Inflammatory macrophage treated with lipopolysaccharide for 4 hours (primary cell): Measurements from ENCODE around the gene NPC2.
"Not testable (repeated sequence)": the region's sequence is repeated elsewhere in the genome, so short reads cannot be mapped to it uniquely, and the experiment has no call there.

Experiments
- DNase-seq: peaks from one replicate; pipeline ENCODE4 v3.0.0-alpha.2; 2020

Gene NPC2

DNA sequence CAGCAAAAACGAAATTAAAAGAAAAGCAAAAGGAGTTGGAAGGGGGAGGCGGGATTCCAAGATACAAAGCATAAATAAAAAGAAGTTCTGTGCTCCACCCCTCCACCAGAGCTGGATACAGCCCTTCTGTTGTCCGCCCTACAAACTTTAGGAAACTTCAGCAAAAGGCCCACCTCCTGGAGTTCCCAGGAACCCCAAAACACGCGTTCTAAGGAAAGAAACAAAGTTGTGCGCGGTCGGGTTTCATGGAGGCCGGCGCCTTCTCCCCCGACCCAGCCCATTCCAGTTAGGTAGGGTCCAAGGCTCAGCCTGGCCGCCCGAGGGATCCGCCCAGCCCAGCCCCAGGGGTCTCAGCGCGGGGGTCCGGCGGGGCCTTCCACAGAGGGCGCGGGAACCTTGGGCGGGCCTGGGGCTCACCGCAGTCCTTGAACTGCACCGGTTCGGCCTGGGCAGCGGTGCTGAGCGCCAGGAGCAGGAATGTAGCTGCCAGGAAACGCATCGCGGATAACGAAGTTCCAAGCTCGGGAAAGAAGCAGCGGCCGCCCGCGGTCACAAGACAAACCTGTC, at the start of gene NPC2:
TSS of gene NPC2 (minus strand) at position 530 of the 567 bp plus-strand sequence. CDS start at position 499, 31 bp downstream.
- no peak for DNase-seq

DNA sequence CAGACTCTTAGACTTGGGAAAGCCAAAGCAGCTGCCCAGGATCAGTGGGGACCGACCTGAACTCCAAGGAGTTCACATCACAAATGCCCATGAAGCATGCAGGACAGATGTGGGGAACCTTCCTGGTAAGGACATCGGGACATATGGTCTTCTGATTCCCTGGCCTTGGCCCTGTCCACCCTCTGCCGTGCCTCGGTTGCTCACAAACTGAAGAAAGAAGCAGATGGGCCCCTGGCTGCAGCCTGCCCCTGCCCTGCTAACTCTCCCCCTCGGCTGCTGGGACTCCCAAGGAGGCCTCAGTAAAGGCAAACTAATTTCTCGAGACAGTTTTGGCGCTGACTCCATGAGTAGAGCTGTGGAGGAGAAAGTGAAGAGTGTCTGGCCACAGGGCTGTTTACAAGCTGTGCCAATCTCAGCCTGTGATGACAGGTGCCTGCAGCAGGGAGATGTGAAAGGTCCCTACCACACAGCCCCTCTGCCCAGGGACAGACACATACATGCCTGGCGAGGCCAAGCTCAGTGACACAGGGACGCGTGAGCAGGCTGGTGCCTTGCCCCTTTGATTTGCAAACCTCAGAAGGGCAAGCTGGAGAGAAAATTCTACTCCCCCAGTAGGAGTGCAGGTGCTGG, 49.1 kb upstream of the NPC2 start:
- DNase-seq: no peak

DNA sequence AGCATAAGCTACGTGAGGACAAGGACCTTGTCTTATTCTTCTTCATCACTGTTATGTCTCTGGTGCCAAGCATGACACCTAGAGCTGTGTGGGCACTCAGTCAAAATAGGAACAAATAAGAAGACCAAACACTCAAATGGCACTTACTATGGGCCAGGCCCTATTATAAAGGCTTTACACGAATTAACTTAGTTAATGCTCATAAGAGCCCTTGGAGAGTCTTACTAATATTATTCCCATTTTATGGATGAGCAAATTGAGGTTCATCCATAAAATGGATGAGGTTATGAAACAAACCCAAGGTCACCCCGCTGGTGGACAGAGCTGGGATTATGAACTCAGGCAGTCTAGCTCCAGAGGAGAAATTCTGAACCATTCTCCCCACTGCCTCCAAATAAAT, 48.1 kb upstream of the NPC2 start:
- DNase-seq: no peak

DNA sequence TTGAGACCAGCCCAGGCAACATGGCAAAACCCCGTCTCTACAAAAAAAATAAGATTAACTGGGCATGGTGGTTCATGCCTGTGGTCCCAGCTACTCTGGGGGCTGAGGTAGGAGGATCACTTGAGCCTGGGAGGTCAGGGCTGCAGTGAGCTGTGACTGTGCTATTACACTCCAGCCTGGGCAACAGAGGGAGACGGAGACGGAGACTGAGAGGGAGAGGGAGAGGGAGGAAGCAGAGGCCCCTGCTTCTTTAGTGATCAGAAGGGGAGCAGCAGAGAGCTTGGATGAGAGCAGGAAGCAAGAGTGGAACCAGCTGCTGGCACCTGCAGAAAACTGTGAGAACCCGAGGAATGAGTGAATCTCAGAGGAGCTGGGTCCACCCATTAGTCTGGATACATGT, 46.4 kb upstream of the NPC2 start:
- no peak for DNase-seq

DNA sequence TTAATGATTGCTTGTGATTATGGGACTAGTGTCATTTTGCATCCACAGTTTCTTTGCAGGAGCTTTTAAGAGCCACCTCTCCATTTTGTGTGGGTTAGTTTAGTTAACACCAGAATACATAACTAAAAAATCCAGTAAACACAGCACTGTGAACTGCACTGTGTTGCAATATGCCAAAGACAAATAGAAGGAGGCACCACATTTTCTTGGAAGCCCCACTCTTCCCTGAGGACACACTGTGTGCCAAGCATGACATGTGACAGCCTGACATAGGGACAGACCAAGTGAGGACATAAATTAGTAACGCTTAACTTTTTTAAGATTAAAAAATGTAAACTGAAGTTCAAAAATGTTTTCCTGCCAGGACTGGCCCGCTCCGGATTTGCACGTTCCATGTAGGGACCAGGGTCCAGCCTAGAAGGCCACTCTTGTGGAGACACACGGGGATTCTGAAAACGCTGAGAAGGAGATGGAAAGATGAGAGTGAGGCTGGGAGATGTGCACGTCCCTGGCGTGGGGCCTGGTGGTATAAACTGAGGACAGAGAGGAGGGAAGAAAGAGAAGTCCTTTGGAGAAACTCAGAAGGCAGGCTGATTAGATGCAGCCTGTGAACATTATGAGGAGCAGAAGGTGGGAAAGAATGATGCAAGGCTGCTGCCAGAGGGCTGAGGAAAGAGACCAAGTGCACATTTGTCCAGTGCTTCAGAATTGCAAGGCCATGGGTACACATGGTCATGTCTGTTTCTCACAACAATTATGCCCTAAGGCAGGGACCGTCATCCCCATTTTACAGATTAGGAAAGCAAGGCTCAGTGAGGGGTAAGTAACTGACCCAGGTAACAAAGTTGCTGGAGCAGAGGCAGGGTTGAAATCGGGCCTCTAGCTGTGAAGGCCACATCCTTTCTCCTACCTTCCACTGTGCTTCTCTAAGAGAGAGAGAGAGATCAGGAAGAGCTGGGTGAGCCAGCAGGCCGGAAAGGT, 45.6 kb upstream of the NPC2 start:
- no peak for DNase-seq

DNA sequence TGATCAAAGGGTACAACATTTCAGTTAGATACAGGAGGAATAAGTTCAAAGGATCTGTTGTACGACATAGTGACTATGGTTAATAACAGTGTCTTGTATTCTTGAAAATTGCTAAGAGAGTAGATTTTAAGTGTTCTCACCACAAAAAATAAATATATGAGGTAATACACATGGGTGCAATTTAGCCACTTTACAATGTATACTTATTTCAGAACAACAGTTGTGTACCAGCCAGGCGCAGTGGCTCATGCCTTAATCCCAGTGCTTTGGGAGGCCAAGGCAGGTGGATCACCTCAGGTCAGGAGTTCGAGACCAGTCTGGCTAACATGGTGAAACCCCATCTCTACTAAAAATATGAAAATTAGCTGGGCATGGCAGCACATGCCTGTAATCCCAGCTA, 43.2 kb upstream of the NPC2 start:
- DNase-seq: not testable (repeated sequence)

DNA sequence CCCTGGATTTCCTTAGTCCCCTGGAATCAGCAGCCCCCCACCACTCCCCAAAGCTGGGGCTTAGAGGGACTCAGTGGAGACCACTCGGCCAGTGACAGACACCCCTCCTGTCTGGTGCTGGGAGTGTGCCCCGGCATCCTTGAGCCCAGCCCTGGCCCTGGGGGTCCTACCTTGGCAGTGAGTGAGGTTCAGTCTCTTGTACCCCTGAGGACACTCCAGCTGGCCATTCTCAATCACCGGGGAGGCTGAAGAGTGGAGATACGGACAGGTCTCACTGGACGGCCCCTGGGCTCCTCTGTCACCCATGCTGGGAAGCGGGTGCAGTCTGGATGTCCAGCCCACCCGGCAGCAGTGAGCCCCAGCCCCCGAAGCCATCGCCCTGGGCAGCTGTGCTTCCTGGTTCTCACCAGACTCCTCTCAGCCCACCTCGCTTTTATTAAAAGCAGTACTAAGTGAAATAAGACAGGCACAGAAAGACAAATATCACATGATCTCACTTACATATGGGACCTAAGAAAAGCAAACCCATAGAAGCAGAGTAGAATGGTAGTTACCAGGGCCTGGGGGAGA, 42.7 kb upstream of the NPC2 start:
- DNase-seq: no peak

DNA sequence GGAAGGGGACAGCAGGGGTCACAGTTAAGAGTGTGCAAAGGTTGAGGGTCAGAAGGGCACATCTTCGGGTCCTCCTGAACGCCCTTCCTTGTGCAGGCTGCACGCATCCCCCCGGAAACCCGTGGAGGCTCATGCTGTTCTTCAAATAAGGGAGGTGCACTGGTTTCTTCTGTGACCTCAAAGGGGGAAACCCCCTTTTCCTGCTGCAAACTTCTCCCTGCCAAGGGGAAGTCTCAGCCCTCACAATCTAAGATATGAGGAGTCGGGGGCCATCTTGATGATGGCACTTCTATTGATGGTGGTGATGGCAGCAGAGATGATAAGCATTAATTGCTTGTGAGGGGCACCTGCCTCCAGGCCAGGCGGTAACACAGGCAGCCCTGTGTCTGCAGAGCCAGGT, 40.5 kb upstream of the NPC2 start:
- DNase-seq: peak; percentile 57

DNA sequence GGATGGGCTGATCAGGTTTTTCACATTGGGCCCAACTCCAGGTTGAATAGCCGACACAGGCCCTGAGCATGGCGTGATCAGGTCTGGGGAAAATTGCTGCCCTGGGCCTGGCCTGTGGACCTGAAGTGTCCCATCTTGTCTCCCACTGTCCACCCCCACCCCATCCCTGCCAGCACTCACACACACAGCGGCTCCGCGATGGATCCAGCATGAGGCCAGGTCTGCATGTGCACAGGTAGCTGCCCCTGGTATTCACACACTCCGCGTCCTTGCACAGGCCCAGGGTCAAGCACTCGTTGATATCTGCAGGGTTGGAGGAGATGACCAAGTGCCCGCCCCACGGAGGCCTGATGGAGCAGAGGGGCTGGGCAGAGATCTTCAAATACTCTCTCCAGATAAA, 39.1 kb upstream of the NPC2 start:
- no peak for DNase-seq

DNA sequence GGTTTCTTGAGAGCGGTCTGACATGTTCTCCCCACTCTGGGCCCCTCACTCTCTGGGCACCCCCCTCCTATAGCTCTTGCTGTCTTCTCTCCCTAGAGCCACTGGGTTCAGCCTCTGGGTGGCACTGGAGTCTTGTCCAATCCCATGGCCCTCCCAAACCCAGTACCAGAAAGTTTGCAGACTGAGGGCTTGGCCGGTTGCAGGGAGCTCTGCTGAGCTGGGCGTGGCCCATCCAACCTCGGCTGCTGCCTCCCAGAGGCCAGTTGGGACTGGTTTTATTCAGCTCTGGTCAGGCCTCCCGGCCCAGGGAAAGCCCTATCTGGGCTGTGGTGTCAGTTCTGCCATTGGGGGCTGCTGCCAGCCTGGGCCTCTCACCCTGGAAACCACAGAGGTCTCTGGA, 38.4 kb upstream of the NPC2 start:
- peak; percentile 33 for DNase-seq

DNA sequence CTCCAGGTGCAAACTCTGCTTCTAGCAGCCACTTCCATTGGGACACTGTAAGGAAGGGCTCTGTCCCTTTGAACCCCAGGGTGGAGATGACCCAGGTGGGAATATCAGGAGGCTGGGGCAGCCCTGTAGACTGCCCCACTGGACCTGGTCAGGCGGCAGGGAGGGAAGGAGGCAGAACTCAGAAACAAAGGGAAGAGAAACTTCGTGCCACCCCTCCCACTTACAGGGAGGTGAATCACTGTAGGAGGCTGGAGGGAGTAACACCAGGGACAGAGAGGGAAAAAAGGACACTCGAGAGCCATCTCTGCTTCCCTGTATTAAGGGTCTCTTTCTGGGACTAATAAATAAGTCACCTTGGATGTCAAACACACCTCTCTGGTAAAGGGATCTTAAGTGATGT, 37.9 kb upstream of the NPC2 start:
- DNase-seq: peak; percentile 45

DNA sequence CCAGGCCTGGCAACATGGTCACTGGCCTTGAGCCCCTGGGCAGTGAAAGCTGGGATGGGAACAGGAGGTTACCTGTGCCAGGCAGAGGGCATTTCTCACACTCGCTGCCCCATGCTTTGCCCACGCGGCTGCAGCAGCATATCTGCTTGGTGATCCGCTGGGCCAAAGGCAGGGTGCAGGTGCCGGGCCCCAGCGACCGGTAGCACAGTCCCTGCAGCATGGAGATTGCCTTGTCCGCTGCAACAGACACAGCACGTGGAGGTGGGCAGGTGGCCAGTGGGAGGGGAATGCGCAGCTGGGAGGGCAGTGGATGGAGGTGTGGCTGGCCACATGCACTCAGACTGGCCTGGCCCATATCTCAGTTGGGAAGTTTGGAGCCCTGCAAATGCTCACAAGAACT, 35.8 kb upstream of the NPC2 start:
- no peak for DNase-seq

DNA sequence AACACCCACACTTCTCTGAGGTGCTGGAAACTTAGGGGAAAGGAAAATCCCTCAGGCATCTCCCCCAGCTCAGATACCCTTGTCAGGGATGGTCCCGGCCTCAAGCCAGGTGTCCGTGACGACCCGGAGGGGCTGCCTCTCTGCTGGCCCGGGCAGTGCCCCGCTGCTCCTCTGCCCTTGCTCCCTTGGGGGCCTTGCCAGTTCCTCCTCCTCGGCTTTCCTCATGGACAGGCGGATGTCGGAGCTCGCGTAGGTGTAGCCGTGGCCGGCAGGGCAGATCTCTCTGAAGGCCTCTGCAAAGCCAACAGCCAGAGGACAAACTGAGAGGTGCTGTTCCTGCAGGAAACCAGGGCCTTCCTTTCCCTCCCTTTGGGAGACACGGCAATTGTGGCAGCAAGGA, 35.3 kb upstream of the NPC2 start:
- DNase-seq: no peak

DNA sequence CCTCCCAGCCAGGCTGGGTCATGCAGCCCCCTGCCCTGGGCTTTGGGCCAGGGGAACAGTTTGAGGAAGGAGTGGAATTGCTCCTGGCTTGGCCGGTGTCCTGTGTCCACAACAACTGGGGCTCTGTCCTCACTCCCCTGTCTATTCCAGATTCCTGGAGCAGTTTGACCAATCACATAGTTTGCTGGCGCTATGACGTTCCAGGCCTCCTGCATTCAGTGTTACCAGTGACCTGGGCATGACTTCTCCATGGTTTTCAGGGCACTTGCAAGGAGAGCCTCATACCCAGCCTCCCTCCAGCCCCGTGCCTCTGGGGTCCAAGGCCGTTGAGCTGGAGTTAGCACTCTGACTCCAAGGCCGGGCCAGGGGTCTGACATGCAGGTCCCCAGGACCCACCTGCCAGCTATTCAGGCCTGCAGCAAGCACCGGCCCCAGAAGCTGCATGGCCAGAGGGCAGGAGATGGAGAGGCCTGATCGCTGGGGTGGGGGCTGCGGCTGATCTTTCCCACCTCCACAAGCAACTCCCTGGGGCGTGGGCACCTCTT, 34.7 kb upstream of the NPC2 start:
- no peak for DNase-seq

DNA sequence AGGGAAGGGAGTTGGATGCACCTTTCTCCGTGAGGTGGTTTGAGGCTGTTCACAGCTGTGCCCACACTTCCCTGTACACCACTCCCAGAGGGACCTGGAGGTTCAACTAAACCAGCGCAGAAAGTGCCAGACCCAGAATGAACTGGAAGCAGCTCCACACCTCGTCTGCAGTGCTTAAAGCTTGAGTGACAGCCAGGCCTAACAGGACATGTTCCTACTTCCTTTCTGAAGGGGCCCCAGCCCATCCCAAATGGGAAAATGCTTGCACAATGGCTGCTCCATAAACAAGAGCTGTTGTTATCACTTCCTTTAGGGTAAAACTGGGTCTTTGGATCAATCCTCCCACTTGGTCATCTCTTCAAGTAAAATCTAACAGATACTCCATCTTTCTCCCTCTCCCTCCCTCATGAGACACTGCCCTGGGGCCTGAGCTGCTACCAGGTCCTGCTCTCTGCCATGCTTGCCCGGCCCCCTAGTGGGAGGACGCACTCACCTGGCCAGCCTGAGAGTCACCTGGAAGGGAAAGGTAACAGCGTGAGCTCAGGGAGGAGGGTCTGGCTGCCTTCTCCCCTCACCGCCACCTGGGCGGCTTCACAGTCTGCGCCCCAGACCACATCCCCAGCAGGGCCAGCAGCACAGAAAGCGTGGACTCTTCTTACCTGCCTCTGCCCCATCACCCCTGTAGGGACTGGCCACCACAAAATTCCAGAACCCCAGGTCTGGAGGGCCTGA, 33.9 kb upstream of the NPC2 start:
- DNase-seq: no peak

DNA sequence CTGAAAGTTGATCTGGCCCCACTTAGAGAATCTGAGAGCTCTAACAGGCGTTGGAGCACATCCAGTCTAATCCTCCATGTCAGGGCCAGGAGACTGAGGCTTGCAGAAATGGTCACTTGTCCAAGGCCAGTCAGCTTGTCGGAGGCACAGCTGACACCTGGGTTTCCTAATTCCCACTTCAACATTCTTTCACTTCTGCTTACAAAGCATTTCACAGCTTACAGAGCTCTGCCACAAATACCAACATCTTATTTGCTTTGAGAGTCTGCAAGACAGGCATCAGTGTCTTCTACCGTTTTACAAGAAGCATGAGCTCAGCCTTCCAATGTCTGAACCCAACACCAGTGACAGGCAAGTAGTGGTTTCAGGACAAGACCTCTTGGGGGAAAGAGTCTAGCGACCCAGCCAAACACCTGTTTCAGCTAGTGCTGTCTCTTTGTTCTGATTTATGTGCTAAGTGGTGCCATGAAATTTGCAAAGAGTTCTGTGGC, 32.3 kb upstream of the NPC2 start:
- DNase-seq: peak; percentile 27

DNA sequence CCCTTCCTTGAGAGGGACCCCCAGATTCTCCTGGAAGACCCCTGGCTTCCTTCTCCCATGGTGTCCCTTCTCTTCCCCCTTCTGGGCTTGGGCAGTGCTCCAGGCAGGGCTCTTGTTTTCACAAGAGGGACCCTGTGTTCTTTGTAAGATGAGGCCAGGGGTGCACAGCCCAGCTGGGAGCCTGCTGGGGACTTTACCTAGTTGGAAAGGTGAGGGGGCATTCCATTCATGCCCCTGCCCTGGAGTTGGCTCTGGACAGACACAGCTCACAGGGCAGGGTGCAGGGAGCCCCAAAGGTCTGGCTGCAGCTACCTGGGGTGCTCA, 31.7 kb upstream of the NPC2 start:
- DNase-seq: no peak

DNA sequence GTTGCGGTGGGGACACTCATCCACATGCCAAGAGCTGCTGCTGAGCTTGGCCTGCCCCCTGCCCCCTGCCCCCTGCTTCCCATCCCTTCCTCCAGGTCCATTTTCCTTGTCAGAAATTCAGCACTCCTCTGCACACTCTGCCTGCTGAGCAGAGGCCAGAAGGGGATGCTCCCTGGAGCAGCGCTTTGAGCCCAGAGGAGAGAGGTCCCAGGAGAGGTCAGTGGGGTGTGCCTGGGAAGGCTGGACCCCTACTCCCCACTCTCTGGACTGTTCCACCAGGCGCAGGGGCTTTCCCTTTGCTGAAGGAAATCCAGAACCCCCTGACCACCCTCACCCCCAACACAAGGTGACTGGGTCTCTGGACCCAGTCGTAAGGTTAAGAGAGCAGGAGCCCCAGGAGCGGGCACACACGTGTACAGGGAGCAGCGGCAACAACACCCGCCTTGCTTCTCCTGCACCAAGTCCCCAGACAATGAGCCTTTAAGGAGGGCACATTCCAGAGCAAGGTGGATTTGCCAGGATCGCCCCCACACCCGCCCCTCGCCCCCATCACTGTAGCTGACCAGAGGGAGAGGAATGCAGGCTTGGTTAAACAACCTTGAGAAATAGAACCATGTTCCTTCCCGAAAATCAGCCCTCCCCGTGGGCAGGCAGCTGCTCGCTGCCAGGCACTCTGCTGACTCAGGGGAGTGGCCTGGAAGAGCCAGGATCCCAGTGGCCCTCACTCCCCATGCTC, 31.1 kb upstream of the NPC2 start:
- DNase-seq: no peak

DNA sequence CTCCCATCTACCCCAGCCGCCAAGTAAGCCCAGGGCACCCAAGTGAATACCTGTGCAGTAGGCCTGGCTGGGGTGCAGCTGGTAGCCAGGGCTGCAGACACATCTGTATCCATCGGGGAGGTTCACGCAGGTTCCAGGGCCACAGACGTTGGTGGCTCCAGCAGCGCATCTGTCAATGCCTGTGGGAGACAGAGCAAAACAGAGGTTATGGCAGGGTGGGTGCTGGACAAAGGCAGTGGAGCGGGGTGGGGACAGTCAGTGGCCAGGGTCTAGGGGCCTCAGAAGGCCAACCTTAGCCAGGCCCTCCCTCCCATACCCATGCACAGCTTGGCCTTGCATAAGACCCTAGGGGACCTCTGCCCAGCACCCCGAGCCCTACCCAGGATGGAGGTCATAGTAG, 29.6 kb upstream of the NPC2 start:
- DNase-seq: no peak

DNA sequence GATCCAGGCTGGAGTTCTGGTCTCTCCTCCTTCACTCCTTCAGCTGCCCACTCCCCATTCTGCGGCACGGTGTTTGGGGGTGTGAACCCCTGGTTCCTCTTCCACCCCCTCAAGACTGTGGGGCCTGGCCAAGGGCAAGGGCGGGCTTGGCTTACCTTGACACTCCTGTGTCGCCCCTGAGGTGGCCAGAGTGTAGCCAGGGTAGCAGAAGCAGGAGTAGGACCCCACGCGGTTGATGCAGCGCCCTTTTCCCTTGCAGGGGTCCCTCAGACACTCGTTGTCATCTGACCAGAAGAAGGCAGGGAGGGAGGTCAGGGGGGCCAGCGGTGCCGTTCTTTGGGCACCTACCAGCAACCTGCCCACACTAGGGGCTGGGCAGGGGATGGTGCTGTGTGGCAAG, 28.7 kb upstream of the NPC2 start:
- no peak for DNase-seq

DNA sequence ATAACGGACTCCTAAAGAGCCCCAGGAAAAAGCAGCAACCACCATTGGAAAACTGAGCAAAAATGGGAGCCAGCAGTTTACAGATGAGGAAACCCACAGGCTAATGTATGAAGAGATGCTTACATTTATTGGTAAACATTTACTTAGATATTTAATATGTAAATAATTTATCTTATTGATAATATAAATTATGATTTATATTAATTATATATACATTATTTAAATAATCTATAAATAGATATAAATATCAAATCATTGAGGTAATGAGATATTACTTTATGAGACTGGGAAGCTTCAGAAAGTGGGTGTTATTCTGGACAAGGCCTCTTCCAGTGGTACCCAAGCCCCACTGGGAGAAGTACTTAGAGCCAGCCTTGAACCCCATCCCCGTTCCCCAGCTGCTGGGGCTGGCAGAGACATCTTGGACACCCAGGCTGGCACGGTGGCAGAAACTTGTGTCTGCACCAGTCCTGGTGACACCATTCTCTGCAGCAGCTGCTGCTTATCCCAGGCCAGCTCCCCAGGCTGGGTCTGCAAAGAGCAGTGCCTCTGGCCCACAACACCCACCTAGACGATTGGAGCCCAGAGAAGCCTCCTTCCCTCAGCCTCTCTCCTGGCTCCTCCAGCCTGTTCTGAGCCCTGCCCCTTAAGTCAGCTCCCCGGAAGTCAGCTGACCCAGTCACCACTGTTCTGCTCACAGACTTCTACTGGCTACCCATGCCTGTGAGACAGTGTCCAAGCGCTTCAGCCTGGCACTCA, 26.4 kb upstream of the NPC2 start:
- DNase-seq: no peak
